Posterior cingulate gyrus (tissue), 11 donors: ENCODE data around the gene GASK1B.
A peak's percentile ranks its signal among the peaks of the same experiment; 100 is the strongest.

Source experiments
- DNase-seq, 10 donors: peaks; one replicate each; pipeline versions ENCODE4 v3.0.0 to v3.0.0-alpha.2; 2020 to 2021; ENCODE audit warnings: mixed read lengths in 3 of 10
- intact Hi-C: fragments of 100-400 bp; cut with DNase I; formaldehyde crosslinking; loops from one replicate; pipeline ENCODE4 v1.15.1; 2023

Gene GASK1B

DNA sequence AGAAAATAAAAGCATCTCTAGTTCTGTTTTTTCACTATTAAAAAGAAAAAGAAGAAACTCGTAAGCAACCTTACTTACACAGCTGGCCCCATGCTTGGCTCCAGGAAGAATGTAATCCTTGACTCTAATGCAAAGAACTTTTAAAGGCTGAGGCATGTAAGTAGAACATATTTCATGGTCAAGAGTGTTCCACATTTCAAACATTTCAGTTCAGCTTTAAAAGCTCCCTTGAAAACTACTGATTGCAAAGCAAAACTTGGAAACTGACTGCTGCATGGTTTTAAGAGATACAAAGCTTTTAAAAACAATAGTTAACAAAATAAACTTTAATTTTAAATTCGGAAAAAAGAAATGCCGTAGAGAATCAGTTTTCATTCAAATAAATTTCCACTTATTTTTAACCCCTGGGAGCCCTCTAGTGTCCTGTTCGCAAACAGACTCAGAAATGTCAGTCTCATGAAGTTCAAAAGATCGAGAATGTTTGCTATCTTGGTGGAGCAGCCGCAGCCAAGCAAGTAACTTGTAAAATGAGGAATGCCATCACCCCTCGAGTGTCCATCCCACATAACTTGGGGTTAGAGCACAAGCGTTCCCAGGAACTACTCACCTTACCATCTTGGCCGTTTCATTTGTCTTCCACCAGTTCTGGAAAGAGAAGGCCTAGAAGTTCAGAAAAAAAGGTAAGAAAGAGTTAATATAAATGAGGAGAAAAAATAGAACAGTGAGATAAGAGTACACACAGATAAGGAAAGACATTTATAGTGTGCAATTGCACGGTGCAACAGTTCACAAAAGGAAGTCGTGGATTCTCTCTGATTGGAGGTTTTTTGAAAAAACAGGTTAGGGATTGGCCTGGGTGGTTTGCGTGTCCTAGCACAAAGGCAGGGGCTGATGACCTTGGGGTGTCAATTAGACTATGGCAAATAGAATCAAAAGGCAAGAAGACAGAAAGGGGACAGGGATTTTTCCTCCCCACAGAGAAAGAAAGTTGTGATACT lies at the start of gene GASK1B:
Gene GASK1B (minus strand): TSS at position 765 of the 998 bp plus-strand sequence. CDS start 1,650 bp downstream, outside the sequence.
- DNase-seq: peak in 2 of 10 donors; percentile 11 to 45

DNA sequence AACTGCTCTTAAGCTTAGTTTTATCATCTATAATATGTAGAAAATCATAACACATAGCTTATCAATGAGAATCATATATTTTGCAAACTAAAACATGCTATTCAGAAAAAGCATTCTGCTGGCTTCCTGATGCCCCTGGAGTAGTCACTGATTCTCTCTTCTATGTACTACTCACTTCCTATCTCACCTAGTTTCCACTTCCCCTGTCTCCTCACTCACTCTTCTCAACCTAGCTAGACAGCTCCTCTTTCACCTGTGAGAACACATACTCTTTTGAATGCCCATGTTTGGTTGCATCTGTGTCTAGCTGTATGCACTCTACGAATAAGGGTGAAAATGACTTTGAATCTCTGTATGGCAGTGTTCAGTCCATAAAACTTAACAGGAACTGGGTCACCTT lies 46.8 kb upstream of the GASK1B start:
- DNase-seq: no peak
- intact Hi-C loops: no loop called here

More for the DNA sequence above, at the start of gene GASK1B:
- intact Hi-C loops: loop anchor here (2.0 to 10.0 kb wide), 3 partner anchors 85 to 948 kb away; partner anchors contain the start of gene GRIA2

DNA sequence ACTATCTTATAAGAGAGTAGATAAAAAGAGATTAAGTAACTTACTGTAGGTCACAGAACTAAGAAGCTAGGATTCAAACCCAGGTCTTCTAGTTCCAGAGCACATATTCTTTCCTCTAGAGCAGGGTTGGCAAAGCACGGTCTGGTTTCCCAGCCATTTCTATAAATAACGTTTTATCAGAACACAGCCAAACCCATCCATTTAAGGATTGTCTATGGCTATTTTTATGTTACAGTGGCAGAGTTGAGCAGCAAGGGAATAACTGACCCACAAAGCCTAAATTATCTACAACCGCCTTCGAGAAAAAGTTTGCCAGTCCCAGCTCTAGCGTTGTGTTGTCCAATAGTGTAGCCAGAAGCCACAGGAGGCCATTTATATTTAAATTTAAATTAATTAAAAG lies 44.9 kb upstream of the GASK1B start:
- intact Hi-C loops: no loop called here

DNA sequence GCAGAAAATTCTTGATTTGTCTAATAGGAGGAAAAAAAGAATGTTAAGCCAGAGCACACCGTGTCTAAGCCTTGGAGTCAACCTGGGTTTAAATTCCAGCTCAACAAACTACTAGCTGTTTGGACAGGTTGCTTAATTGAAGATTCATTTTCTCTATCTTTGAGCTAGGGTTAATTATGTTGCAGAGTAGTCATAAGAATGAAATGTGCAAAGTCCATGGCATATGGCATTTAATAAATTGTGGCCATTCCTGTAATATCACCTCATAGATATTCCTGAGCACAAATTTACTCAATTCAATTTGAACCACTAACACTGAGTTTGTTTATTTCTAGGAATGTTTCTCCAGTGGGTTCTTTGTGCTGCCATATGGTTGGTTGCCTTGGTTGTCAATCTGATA lies 42.0 kb upstream of the GASK1B start:
- intact Hi-C loops: loop anchor here (5.0 kb wide), 1 partner anchor 37 kb away; no protein-coding TSS in a partner anchor
- no peak for DNase-seq

More for the DNA sequence above, 44.9 kb upstream of the GASK1B start:
- DNase-seq: no peak

DNA sequence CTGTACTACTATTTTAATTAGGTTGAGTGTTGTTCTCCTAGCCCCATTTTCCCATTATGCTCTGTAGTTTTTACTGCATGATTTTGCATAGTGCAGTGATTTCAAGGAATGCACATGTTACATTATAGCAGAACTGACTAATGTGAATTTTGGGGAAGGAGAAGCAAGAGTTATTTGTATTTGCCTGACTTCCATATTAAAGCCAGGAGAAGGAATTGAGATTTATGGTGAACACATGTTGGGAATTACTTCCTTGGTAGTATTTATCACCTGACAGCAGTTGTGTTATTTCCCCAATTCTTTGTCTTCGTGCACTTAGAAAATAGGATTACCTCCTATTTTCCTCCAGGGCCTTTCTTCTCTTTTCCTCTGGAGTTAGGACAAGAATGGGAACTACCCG lies 40.6 kb upstream of the GASK1B start:
- DNase-seq: no peak
- intact Hi-C loops: loop anchor here (5.0 kb wide), 1 partner anchor 39 kb away; no protein-coding TSS in a partner anchor

DNA sequence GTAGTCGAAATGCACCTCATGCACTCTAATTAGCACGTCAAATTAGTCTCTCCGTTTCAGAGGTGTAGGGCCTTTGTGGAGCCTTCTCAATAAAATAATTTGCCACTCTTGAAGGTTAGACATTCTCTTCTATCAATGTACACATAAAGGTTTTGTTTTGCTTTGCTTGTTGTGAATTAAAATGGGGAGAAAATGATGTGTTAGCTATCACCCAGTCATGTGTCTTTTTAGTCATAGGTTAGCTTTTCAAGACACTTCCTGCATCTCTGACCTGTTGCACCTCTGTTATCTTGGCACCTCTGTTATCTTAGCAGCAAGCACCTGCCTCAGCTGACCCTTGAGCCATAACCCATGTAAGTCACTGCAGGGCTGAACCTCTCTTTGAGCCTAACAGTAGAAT lies 38.4 kb upstream of the GASK1B start:
- intact Hi-C loops: loop anchor here (5.0 kb wide), 1 partner anchor 41 kb away; no protein-coding TSS in a partner anchor
- no peak for DNase-seq

DNA sequence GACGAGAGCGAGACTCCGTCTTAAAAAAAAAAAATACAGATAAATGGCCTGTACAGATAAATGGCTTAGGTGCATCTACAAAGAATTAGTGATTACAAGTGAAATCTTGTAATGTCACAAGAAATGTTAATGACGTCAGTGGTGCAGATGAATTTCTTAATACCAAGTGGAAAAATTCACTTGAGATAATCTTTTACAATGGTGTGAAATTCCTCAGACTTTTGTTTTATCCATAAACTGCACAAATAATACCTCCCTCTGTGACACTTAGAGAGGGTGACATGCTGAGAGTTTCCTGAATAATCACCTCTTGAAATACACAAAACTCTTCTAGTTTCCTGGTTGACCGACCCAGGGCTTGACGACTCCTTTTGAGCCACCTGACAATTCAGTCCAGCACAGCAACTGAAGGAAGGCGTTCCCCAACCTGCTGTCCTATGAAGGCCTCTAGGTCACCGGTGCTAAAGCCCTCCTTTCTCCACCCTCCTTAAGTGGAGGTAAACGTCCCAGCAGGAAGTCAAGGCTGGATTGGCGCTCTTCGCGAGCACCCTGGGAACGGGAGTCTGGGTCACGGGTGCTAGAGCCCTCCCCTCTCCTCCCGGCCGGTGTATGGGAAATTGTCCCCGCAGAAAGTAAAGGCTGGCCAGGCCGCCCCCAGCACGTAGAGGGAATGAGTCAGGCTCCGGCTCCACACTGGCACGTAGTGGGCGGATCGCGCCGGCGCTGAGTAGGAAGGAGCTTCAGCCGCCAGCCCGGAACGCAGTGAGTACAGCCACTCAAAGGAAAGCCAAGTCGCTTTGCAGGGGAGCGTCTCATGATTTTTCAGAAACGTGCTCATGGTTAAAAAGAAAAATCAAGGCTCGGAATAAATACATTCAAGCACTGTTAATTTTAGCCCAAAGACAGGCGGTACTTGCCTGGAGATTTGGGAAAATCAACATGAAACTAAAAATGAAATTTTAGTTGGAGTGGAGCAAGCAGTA lies 37.3 kb upstream of the GASK1B start, which contains the start of gene TMEM144:
Gene TMEM144 (plus strand): TSS at position 662 of the 983 bp plus-strand sequence. CDS start 2,182 bp downstream, outside the sequence.
- peak; percentile 90 to 99 (median 95) for DNase-seq
- intact Hi-C loops: loop anchor here (5.0 kb wide), 1 partner anchor 42 kb away; no protein-coding TSS in a partner anchor

DNA sequence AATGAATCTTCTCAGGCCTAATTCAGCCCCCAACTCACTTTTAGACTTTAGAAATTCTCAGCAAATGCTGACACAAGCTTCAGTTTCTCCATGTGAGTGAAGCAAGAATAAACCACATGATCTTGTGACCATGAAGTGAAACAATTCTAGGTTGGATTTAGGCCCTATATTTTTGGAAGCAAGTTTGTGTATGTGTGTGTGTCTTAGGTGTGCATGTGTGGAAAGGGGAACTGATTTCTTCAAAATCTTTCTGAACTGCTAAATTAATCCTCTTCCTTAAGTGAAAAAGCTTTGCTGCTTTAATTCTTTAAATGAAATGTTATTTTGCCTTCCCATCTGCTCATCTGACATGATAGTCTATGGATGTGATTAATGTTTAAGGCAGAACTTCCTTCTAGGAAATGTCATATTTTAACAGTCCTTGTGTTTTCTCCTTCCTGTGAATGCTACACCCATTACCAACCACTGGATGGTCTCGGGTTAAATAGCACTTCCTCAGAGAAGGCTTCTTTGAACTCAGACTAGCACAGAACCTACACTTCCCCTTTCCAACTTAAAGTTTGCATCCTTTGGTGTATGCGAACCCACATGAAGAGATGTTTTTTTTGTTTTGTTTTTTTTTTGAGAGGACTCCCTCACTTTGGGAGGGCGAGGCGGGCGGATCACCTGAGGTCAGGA lies 36.3 kb upstream of the GASK1B start:
- intact Hi-C loops: no loop called here
- no peak for DNase-seq

DNA sequence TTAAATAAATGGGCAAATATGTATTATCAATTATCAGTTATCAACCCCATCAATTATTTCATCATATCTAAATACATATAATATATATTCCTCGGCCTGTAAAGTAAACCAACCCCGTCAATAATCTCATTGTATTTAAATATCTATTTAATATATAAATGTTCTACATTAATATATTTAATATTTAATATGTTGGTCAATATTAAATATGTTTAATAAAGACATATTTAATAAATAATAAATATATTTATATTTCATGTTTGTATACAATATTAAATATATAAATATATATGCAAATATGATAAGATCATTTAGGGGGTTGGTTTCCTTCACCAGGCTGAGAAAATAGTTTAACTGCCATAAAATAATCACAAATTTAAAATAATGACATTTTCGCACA lies 31.1 kb upstream of the GASK1B start:
- no peak for DNase-seq
- intact Hi-C loops: no loop called here

DNA sequence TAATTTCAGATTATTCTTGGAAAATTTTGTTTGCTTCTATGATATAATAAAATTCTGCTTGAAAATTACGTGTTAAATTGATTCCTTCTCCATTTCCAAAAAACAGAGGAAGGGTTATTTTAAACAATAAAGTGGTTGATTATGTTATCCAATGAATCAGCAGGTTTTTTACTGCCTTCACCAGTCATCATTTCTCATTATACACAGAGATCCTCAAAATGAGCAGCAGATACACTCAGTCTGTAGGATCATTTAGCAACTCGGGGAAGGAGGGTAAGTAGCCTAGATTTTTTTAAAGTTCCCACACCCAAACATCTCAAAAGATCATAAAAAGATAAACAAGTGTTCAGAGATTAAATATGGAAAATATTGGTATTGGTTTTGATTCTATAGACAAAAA lies 30.6 kb upstream of the GASK1B start:
- intact Hi-C loops: no loop called here
- DNase-seq: no peak

DNA sequence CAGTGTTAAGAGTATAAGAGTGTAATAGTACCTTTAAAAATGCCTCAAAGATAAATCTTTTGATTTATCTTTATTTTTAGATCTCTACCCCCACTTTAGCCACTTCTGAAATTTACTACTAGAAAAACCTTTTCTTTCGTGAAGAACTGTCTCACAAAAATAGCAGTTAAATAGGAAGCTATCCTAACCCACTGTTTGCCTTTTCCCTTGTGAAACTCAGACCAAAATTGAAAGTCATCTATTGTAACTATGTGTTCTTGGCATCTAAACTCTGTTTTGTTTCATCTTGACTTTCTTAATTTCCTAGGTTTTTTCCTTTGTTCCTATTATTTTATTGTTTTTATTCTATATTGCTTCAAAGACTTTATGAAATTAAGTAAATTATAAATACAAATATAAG lies 29.7 kb upstream of the GASK1B start:
- DNase-seq: no peak
- intact Hi-C loops: no loop called here

DNA sequence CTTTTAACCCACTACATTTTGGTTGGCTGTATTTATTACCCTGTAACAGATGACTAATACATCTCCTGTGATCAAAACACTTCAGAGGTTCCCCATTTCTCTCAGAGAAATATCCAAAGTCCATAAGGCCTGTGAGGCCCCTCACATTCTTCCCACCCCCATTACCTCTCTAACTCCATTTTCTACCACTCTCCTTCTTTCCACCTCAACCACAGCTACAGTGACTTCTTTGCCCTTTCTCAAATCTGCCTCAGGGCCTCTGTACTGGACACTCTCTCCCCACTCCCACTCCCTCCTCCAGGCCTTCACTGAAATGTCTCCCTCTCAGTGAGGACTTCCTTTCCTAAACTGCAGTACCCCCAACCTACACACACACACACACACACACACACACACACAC lies 29.1 kb upstream of the GASK1B start:
- intact Hi-C loops: no loop called here
- no peak for DNase-seq

DNA sequence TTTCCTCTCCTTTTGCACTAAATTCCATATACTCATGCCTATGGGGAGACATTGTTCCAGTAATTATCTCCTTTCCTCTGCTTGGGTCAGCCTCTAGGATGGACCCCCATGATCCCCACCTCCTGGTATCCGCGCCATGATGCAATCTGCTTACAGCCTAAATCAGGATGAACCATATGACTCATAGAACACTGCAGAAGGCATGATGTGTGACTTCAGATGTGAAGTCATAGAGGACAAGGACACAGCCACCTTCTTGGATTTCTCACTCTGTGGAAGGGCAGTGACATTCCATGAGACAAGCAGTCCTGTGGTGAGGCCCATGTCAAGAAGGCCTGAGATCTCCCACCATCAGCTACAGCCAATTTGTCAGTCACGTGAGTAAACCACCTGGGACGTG lies 28.5 kb upstream of the GASK1B start:
- intact Hi-C loops: no loop called here
- DNase-seq: no peak

DNA sequence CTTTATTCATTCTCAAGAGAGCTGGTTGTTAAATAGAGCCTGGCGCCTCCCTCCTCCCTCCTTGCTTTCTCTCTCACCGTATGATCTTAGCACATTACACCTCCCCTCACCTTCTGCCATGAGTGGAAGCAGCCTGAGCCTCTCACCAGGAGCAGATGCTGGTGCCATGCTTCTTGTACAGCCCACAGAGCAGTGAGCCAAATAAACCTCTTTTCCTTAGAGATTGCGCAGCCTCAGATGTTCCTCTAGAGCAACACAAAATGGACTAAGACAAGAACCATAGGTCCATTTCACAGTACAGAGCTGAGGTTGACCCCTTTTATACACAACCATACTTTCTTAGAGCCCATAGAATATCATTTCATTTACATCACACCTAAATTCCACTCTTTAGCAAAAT lies 27.4 kb upstream of the GASK1B start:
- intact Hi-C loops: no loop called here

DNA sequence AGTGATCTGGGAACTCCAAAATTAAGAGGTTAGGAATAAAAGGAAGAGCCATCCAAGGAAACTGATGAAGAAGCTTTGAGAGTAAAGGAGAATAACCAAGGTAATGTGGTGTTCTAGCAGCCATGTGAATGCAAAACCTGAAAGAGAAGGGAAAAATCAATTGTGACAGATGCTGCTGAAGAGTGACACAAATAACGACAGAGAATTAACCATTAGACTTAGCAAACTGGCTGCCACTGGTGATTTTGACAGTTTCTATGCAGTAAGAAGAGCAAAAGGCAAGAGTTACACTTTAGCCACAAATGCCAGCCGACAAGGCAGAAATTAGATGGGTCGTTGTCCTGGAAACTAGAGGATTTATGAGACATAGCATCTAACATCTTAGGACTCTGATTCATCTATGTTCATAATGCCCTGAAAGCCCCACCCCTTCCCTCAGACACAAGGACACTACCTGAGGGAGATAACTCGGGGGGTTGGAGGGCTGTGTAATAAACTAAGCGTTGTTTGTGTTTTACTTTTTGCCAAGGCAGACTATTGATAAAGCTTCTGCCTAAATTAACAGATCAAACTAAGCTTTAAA lies 24.5 kb upstream of the GASK1B start:
- no peak for DNase-seq
- intact Hi-C loops: loop anchor here (5.0 kb wide), 1 partner anchor 630 kb away; no protein-coding TSS in a partner anchor

More for the DNA sequence above, 27.4 kb upstream of the GASK1B start:
- no peak for DNase-seq

DNA sequence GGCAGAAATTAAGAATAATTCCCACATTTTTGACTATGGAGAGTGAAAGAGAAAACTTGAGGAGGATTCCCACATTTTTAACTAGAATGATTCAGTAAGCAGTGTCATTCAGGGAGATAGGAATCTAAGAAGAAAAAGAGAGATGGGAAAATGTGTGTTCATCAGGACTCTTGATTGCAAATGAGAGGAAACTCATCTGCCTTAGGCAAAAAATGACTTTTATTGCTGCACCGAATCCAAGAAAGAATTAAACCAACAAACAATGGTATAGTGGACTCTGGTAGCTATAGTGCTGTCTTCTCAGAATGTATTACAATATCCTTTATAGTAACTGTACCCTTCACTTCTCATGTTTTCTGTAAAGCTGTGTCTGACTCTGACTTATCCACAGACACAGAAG lies 22.5 kb upstream of the GASK1B start:
- DNase-seq: no peak
- intact Hi-C loops: loop anchor here (5.0 kb wide), 1 partner anchor 632 kb away; no protein-coding TSS in a partner anchor

DNA sequence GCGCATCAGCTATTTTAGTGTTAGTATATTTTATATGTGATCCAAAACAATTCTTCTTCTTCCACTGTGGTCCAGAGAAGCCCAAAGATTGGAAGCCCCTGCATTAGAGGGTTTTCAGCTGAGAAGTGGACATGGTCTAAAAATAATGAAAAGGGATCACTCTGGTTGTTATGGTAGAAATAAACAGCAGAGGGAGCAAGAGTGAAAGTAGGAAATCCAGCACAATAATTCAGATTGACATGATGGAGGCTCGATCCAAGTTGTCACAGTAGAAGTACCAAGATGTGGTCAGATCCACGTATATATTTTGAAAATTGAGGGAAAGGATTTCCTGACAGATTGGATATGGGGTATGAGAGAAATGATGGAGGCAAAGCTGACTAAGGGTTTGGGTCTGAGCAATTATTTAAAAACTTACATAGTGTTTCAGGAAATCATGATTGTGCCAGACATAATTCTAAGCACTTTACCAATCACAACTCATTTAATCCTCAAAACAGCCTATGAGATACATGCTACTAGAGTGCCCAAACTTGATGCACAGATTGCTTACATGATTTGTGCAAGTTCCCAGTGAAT lies 20.4 kb upstream of the GASK1B start:
- no peak for DNase-seq
- intact Hi-C loops: loop anchor here (5.0 kb wide), 1 partner anchor 64 kb away; no protein-coding TSS in a partner anchor

DNA sequence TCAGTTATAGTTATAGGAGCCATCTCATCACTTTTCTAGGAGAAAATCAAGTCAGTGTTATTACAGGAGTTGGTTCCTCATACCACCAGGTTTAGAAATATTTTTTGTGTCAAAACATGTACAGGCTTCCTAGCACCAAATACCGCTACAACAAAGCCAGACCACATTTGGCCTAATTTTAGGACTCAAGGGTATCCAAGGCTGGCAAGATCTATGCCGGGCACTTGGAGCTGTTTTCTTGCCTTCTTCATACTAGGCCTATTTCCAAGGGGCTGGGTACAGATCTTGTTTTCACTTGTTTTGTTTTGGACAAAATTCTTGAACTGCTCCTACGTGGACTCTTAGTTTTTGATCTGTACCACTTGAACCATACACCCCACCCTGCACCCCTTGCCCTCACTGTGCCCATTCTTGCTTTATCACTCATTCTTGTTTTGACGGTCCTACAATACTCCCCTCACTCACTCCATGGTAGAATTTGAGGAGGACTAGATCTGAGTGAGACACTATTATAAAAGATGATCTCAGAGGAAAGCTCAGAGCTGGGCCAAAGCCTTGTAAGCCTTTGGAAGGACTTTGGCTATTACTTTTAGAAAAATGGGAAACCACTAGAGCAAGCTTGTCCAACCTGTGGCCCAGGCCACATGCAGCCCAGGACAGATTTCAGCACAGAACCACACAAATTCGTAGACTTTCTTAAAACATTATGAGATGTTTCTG lies 19.8 kb upstream of the GASK1B start:
- intact Hi-C loops: loop anchor here (5.0 kb wide), 1 partner anchor 65 kb away; no protein-coding TSS in a partner anchor
- no peak for DNase-seq
